Hepatocyte (in vitro differentiated cells): ENCODE data around the gene DHX58. TPM values are rescaled to one million over a fixed set of nuclear protein-coding genes. Genes with fewer than 3 reads are reported as not detected.

Source experiments
- DNase-seq: peaks from one replicate; pipeline ENCODE4 v3.0.0-alpha.2; 2016; ENCODE audit warnings: low spot score
- H2AFZ ChIP-seq: fragments of 200-600 bp; sonication (generic); 2 replicates; pipeline ENCODE4 v1.6.0; 2016; ENCODE audit warnings: antibody characterized with exemption, mild to moderate bottlenecking
- H3K27ac ChIP-seq: fragments of 200-600 bp; sonication (generic); 2 replicates; pipeline ENCODE4 v1.5.1; 2016; ENCODE audit warnings: mild to moderate bottlenecking
- H3K27me3 ChIP-seq: fragments of 200-600 bp; sonication (generic); 2 replicates; pipeline ENCODE4 v1.6.1; 2016
- H3K36me3 ChIP-seq: fragments of 200-600 bp; sonication (generic); replicated peaks from 2 replicates; pipeline ENCODE4 v1.5.1; 2016; ENCODE audit warnings: low read depth; ENCODE audit not compliant: insufficient read depth
- H3K4me1 ChIP-seq: fragments of 200-600 bp; sonication (generic); 2 replicates; pipeline ENCODE4 v1.5.1; 2016; ENCODE audit warnings: mild to moderate bottlenecking, moderate library complexity; ENCODE audit not compliant: insufficient read depth
- H3K4me2 ChIP-seq: fragments of 200-600 bp; sonication (generic); 2 replicates; pipeline ENCODE4 v1.6.0; 2016
- H3K4me3 ChIP-seq: fragments of 200-600 bp; sonication (generic); 2 replicates; pipeline ENCODE4 v1.5.1; 2016; ENCODE audit warnings: mild to moderate bottlenecking
- H3K79me2 ChIP-seq: fragments of 200-600 bp; sonication (generic); 2 replicates; pipeline ENCODE4 v1.6.0; 2017; ENCODE audit warnings: mild to moderate bottlenecking
- H3K9me2 ChIP-seq: fragments of 200-600 bp; sonication (generic); replicated peaks from 2 replicates; pipeline ENCODE4 v1.6.0; 2017; ENCODE audit warnings: mild to moderate bottlenecking; ENCODE audit not compliant: insufficient read depth
- H3K9me3 ChIP-seq: fragments of 200-600 bp; sonication (generic); 2 replicates; pipeline ENCODE4 v1.5.1; 2016; ENCODE audit warnings: low read depth, mild to moderate bottlenecking
- H4K20me1 ChIP-seq: fragments of 200-600 bp; sonication (generic); 2 replicates; pipeline ENCODE4 v1.6.0; 2016; ENCODE audit warnings: mild to moderate bottlenecking; ENCODE audit not compliant: insufficient read depth, poor library complexity, severe bottlenecking
- EZH2 ChIP-seq: fragments of 200-600 bp; sonication (generic); IDR thresholded peaks from 2 replicates; pipeline ENCODE4 v1.6.1; 2016; ENCODE audit warnings: antibody characterized with exemption, mild to moderate bottlenecking, borderline replicate concordance
- EZH2phosphoT487 ChIP-seq: fragments of 200-600 bp; sonication (generic); IDR thresholded peaks from one replicate; pipeline ENCODE4 v1.6.1; 2018; ENCODE audit warnings: antibody characterized with exemption, mild to moderate bottlenecking, low read depth, moderate library complexity; ENCODE audit not compliant: unreplicated experiment, severe bottlenecking
- WGBS: methylation state at CpG from one replicate; pipeline ENCODE4 v1.1.6; 2016; ENCODE audit warnings: low lambda C conversion rate; ENCODE audit errors: missing lambda C conversion rate; 5-methylcytosine and 5-hydroxymethylcytosine counted together
- polyA plus RNA-seq: library from polyadenylated mRNA; unstranded; fragments of >200 nt; fragmentation: Nextera tagmentation; extraction: Ambion mirVana; gene quantifications from 2 replicates; pipeline ENCODE4 v1.2.1, GENCODE V29; 2016
- total RNA-seq: library from RNA; depleted of rRNA; stranded (reverse); fragments of >200 nt; gene quantifications from 2 replicates; pipeline ENCODE4 v1.2.3, GENCODE V29; 2014
- TF ChIP-seq, protein P1 (sequence below): fragments of 200-600 bp; sonication (generic); IDR thresholded peaks from 2 replicates; pipeline ENCODE4 v1.5.1; 2016; ENCODE audit warnings: antibody characterized with exemption, mild to moderate bottlenecking; ENCODE audit not compliant: poor library complexity

The DHX58 gene
- total and polyA plus RNA-seq, 2 experiments from 2014 or later: 1.4 to 1.6 TPM

DNA sequence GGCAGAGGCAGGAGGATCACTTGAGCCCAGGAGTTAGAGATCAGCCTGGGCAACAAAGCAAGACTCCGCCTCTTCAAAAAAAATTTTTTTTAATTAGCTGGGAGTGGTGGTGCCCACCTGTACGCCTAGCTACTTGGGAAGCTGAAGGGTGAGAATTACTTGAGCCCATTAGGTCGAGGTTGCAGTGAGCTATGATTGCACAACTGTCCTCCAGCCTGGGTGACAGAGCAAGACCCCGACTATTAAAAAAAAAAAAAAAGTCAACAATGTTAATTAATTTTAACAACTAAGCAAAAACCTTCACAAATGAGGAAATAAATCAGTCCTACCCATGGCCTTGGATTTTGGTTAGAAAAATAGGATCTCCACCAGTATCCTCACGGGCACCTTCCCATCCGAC lies 5.4 kb downstream of the DHX58 start:
- Histone ChIP-seq H3K27me3 (no peaks in the 10 kb centered on the region), H3K79me2 (no peaks in the 10 kb centered on the region), H3K4me2 (peak overlapping the region; percentile 80), H2AFZ (no peak overlapping the region), H3K4me1 (no peaks in the 10 kb centered on the region), H3K36me3 (no peaks in the 10 kb centered on the region), H3K9me2 (no peaks in the 10 kb centered on the region), H3K4me3 (no peak overlapping the region), H3K9me3 (no peaks in the 10 kb centered on the region), H3K27ac (no peak overlapping the region), H4K20me1 (no peaks in the 10 kb centered on the region)
- no peak for DNase-seq
- no peak for TF ChIP-seq EZH2phosphoT487
- 58% methylated on average over 6 of the region's 6 CpGs for WGBS

DNA sequence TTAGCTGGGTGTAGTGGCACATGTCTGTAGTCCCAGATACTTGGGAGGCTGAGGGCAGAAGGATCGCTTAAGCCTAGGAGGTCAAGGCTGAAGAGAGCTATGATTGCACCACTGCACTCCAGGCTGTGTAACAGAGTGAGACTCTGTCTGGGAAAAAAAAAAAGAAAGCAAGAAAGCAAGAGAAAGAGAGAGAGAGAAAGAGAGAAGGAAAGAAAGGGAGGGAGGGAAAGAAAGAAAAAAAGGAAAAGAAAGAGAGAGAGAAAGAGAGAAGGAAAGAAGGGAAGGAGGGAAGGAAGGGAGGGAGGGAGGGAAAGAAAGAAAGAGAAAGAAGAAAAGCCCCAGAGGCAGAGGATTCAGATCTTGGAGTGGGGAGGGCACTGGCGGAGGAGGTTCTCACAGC lies 6.5 kb downstream of the DHX58 start:
- Histone ChIP-seq H3K27me3 (no peaks in the 10 kb centered on the region), H4K20me1 (no peaks in the 10 kb centered on the region), H3K27ac (no peak overlapping the region), H3K36me3 (no peaks in the 10 kb centered on the region), H3K79me2 (no peaks in the 10 kb centered on the region), H3K9me2 (no peaks in the 10 kb centered on the region), H3K4me2 (no peak overlapping the region), H3K9me3 (no peaks in the 10 kb centered on the region), H3K4me1 (no peaks in the 10 kb centered on the region), H2AFZ (no peak overlapping the region), H3K4me3 (no peak overlapping the region)
- WGBS: 85% methylated on average over 2 of the region's 2 CpGs
- DNase-seq: no peak
- TF ChIP-seq EZH2: no peak
- TF ChIP-seq, protein P1, sequence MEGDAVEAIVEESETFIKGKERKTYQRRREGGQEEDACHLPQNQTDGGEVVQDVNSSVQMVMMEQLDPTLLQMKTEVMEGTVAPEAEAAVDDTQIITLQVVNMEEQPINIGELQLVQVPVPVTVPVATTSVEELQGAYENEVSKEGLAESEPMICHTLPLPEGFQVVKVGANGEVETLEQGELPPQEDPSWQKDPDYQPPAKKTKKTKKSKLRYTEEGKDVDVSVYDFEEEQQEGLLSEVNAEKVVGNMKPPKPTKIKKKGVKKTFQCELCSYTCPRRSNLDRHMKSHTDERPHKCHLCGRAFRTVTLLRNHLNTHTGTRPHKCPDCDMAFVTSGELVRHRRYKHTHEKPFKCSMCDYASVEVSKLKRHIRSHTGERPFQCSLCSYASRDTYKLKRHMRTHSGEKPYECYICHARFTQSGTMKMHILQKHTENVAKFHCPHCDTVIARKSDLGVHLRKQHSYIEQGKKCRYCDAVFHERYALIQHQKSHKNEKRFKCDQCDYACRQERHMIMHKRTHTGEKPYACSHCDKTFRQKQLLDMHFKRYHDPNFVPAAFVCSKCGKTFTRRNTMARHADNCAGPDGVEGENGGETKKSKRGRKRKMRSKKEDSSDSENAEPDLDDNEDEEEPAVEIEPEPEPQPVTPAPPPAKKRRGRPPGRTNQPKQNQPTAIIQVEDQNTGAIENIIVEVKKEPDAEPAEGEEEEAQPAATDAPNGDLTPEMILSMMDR: no peak
- no peak for TF ChIP-seq EZH2phosphoT487

DNA sequence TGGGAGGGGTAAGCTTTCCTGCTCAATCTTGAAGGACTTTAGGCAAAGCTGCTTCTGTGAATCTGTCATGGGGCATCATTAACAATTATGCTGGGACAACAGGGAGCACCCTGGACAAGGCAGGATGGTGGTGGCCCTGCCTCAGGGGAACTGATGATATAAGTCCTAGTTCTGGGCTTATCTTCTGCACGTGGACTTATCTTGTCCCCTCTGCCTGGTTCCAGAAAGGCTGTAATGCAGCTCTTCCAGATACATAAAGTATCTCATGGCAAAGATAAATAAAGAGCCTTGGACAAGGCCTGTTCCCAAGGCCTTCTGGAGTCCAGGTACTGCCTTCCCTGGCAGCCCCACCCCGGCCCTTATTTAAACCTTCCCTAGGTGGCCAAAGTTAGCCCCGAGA lies 8.2 kb downstream of the DHX58 start:
- no peaks in the 10 kb centered on the region for H3K9me3 ChIP-seq
- H2AFZ ChIP-seq: no peak overlapping the region
- TF ChIP-seq EZH2: no peak
- no peaks in the 10 kb centered on the region for H3K4me1 ChIP-seq
- no peak overlapping the region for H3K4me3 ChIP-seq
- no peaks in the 10 kb centered on the region for H4K20me1 ChIP-seq
- H3K9me2 ChIP-seq: no peaks in the 10 kb centered on the region
- no peaks in the 10 kb centered on the region for H3K36me3 ChIP-seq
- no peak overlapping the region for H3K27ac ChIP-seq
- WGBS: 64% methylated on average over 3 of the region's 3 CpGs
- H3K4me2 ChIP-seq: no peak overlapping the region
- no peaks in the 10 kb centered on the region for H3K79me2 ChIP-seq
- H3K27me3 ChIP-seq: no peaks in the 10 kb centered on the region
- no peak for DNase-seq

DNA sequence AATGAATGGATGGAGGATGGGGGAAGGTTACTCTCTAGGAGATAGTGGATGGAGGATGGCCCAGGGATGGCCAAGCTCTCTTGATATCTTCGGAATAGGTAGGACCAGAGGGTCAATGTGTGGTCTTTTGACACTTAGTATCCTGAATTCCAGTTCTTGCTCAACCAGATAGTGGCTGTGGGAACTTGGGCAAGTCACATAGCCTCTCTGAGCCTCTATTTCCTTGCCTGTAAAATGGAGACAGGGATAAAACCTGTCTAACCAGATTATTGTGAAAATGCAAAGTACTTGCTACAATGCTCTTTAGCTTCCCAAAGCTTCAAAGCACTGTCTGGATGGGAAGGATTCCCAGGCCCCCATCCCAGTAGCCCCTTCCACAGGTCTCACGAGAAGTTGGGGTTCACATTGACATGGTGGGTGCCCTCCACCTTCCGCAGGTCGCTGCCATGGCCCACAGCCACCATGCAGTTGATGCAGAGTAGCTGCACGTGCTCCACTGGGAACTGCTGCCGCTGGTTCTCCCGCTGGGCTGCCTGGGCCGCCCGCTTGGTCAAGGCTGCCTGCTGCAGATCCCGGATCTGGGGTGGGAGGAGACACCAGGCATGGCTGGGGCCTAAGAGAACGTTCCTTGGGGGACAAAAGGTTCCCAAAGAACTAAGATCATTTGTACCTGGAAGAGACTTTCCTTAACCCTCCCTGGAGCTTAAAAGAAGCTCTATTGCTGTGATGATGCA lies 9.1 kb downstream of the DHX58 start:
- no peaks in the 10 kb centered on the region for H3K9me3 ChIP-seq
- TF ChIP-seq EZH2phosphoT487 (no peak), EZH2 (no peak)
- TF ChIP-seq, protein P1: no peak
- no peaks in the 10 kb centered on the region for H3K79me2 ChIP-seq
- H3K27me3 ChIP-seq: no peaks in the 10 kb centered on the region
- H3K9me2 ChIP-seq: no peaks in the 10 kb centered on the region
- WGBS: 82% methylated on average over 11 of the region's 11 CpGs
- H3K4me1 ChIP-seq: peaks cover 2% of the 10 kb centered on the region
- no peak overlapping the region for H2AFZ ChIP-seq
- no peak overlapping the region for H3K4me3 ChIP-seq
- no peak overlapping the region for H3K27ac ChIP-seq
- H4K20me1 ChIP-seq: no peaks in the 10 kb centered on the region
- no peak for DNase-seq
- H3K36me3 ChIP-seq: no peaks in the 10 kb centered on the region
- H3K4me2 ChIP-seq: no peak overlapping the region
